Psoas muscle (tissue), 8 donors: ENCODE measurements around the gene ZSCAN5B. TPM values are rescaled to one million over a fixed set of nuclear protein-coding genes. Genes with fewer than 3 reads are reported as not detected.
"Not testable (repeated sequence)": the region's sequence is repeated elsewhere in the genome, so short reads cannot be mapped to it uniquely, and the experiment has no call there.

Source experiments
- ATAC-seq, 4 donors: fragments of 200-7000 bp; cut with Tn5 transposase; one replicate each; pipeline ENCODE4 v1.9.1; 2020; ENCODE audit warnings: moderate library complexity in 3 of 4, mild to moderate bottlenecking in 2 of 4
- DNase-seq, 2 donors: peaks; one replicate each; pipeline ENCODE4 v3.0.0-alpha.2; 2020
- H3K27ac ChIP-seq: fragments of 200-600 bp; one replicate; pipeline ENCODE4 v1.8.0; 2022
- H3K27me3 ChIP-seq, 3 donors: fragments of 200-600 bp in 1 of 3; one replicate each; pipeline versions ENCODE4 v1.6.1 to v1.8.0; 2013 to 2022; ENCODE audit warnings: low read length in 2 of 3, mild to moderate bottlenecking in 2 of 3, moderate library complexity in 1 of 3; ENCODE audit not compliant: insufficient read depth in 3 of 3
- H3K36me3 ChIP-seq, 2 donors: fragments of 200-600 bp in 1 of 2; one replicate each; pipeline versions ENCODE4 v1.6.1 to v1.8.0; 2013 to 2022; ENCODE audit warnings: low read depth in 1 of 2, mild to moderate bottlenecking in 1 of 2, moderate library complexity in 1 of 2; ENCODE audit not compliant: insufficient read depth in 1 of 2
- H3K4me1 ChIP-seq: fragments of 200-600 bp; one replicate; pipeline ENCODE4 v1.8.0; 2022
- H3K4me3 ChIP-seq: fragments of 200-600 bp; one replicate; pipeline ENCODE4 v1.8.0; 2022; ENCODE audit warnings: mild to moderate bottlenecking
- H3K9me3 ChIP-seq: fragments of 200-600 bp; one replicate; pipeline ENCODE4 v1.8.0; 2022
- WGBS, 3 donors: extraction: QIAGEN DNeasy Blood & Tissue Kit; methylation state at CpG; one replicate each; pipeline versions ENCODE4 v1.1.6 to v1.1.7; 2013; 5-methylcytosine and 5-hydroxymethylcytosine counted together
- intact Hi-C, 2 donors: fragments of 100-400 bp; cut with DNase I; formaldehyde crosslinking; loops; one replicate each; pipeline versions ENCODE4 v1.11.0 to v1.14.2; 2022
- polyA plus RNA-seq, 3 donors: library from polyadenylated mRNA; stranded (reverse); fragments of 200-250 nt; gene quantifications; one replicate each; pipeline ENCODE4 v1.2.3, GENCODE V29; 2013
- total RNA-seq, 4 donors: library from RNA; stranded (reverse); fragmentation: NEBNext Ultra II Directional in 2 of 4; extraction: Animal tissue kit (Norgen Biotek cat#: 25700) in 2 of 4; gene quantifications; one replicate each; pipeline versions ENCODE4 v1.2.1 to v1.2.4, GENCODE V29; 2021 to 2023
- TF ChIP-seq, protein P1 (sequence below): fragments of 200-600 bp; IDR thresholded peaks from one replicate; pipeline ENCODE4 v1.8.0; 2022; ENCODE audit warnings: antibody characterized with exemption
- donor health status: healthy with polysubstance abuse.
- donor health status: DM: no; HTN: no; CAD: no; lungs with moderate emphysema.
- donor health status: Bipolar disorder and iron deficiency.
- donor health status: healthy.
- donor health status: DM: yes; HTN: yes; CAD: no.
- donor health status: DM: no; HTN: no; CAD: no.
- donor health status: DM: no; HTN: no; CAD: no.
- donor health status: DM: yes; HTN: yes; CAD: no.

The ZSCAN5B gene
- total and polyA plus RNA-seq, 7 donors, result 0.05 TPM; not detected in 6

DNA sequence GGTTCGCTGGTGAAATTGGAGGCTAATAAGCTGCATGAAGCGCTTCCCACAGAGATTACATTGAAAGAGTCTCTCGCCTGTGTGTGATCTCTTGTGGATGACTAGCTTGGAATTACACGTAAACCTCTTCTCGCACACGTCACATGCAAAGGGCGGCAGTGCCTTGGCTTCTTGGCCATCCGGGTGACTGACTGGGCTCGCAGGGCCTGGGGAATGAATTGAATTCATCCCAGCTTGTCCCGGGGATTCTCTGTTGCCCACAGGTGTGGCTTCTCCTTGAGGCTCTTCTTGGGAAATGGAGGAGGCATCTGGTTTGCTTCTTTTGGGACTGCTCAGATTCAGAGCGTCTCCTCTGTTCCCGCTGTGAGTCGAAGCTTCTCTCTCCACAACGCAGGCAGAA is 24.3 kb upstream of the ZSCAN5B start:
- no peaks in the 10 kb centered on the region for H3K36me3 ChIP-seq
- no peak overlapping the region for H3K27ac ChIP-seq
- 91 to 93% (median 92%) methylated on average over 14 of the region's 14 CpGs for WGBS, 3 donors
- ATAC-seq, result no peak
- intact Hi-C loops, result no loop called here
- DNase-seq, result no peak
- no peak overlapping the region for H3K4me3 ChIP-seq
- no peaks in the 10 kb centered on the region for H3K4me1 ChIP-seq
- H3K27me3 ChIP-seq, result peaks cover 0 to 12% (median 4%) of the 10 kb centered on the region in 3 donors
- H3K9me3 ChIP-seq, result no peaks in the 10 kb centered on the region
- TF ChIP-seq, protein P1, sequence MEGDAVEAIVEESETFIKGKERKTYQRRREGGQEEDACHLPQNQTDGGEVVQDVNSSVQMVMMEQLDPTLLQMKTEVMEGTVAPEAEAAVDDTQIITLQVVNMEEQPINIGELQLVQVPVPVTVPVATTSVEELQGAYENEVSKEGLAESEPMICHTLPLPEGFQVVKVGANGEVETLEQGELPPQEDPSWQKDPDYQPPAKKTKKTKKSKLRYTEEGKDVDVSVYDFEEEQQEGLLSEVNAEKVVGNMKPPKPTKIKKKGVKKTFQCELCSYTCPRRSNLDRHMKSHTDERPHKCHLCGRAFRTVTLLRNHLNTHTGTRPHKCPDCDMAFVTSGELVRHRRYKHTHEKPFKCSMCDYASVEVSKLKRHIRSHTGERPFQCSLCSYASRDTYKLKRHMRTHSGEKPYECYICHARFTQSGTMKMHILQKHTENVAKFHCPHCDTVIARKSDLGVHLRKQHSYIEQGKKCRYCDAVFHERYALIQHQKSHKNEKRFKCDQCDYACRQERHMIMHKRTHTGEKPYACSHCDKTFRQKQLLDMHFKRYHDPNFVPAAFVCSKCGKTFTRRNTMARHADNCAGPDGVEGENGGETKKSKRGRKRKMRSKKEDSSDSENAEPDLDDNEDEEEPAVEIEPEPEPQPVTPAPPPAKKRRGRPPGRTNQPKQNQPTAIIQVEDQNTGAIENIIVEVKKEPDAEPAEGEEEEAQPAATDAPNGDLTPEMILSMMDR, result no peak

GRCh38 chr19:56221442-56221841 is 23.9 kb upstream of the ZSCAN5B start:
- H3K9me3 ChIP-seq, DNase-seq, H3K36me3 ChIP-seq, intact Hi-C loops, ATAC-seq, H3K27ac ChIP-seq, H3K4me1 ChIP-seq, H3K4me3 ChIP-seq: not testable (repeated sequence)
- peaks cover 0 to 12% (median 7%) of the 10 kb centered on the region in 3 donors for H3K27me3 ChIP-seq
- 53 to 65% (median 58%) methylated on average over 9 of the region's 9 CpGs for WGBS, 3 donors

- H3K36me3 ChIP-seq, result no peaks in the 10 kb centered on the region
- intact Hi-C loops, result no loop called here
- TF ChIP-seq, protein P1, result no peak
- WGBS, 3 donors, result 85 to 86% (median 85%) methylated on average over 10 of the region's 10 CpGs
- ATAC-seq (no peak), DNase-seq (no peak)
- no peaks in the 10 kb centered on the region for H3K4me1 ChIP-seq
- H3K27ac ChIP-seq, result no peak overlapping the region
- H3K9me3 ChIP-seq, result no peaks in the 10 kb centered on the region
- no peak overlapping the region for H3K4me3 ChIP-seq
- H3K27me3 ChIP-seq, result peaks cover 5 to 20% (median 9%) of the 10 kb centered on the region in 3 donors
Measured at GRCh38 chr19:56218961-56219360, 21.4 kb upstream of the ZSCAN5B start.

DNA sequence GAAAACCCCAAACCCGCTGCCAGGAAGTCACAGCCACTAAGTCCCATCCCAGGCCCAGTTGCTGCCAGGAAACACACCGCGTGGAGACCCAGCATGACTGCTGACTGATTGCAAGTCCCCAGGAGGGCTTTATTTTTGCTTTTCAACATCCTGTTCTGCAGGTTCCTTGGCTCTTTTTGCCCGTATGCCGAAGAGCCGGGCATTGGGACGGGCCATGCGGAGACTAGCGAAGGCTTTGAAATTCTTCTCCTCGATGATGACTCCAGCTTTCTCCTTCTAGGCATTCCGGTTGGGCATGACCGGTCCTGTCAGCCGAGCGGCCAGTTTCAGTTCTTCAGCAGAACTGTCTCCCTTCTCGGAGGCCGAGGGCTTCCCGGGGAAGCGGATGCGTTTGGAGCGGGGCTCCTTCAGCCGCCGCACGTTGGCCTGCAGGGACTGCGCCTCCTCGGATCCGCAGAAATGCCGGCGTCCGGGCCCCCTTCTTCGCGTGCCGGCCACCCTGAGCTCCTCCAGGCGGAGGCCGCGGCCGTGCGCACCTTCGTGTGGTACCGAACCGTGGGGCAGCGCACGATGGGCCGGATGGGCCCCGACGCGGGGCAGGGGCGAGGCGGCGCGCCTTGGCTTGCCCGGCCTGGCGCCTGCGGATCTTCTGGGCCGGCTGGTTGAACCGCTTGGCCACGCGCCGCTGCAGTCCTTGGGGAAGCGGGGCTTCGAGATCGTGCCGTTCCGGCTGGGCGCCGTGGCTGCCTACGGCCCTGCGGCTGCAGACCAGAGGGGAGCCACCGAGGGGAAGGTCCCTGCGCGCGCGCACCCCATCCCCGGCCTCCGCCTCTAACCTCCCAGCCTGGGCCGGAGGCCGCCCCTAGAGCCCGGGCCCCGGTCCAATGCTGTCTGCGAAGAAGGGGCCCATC is 19.7 kb upstream of the ZSCAN5B start:
- ATAC-seq (no peak), DNase-seq (no peak)
- Histone ChIP-seq H3K4me3 (peak overlapping the region; percentile 54), H3K27ac (no peak overlapping the region), H3K4me1 (no peaks in the 10 kb centered on the region), H3K9me3 (no peaks in the 10 kb centered on the region), H3K27me3 (peaks cover 5 to 20% (median 9%) of the 10 kb centered on the region in 3 donors), H3K36me3 (no peaks in the 10 kb centered on the region)
- intact Hi-C loops, result no loop called here
- TF ChIP-seq, protein P1, result no peak
- WGBS, 3 donors, result 3 to 5% (median 4%) methylated on average over 56 to 79 of the region's 79 CpGs

DNA sequence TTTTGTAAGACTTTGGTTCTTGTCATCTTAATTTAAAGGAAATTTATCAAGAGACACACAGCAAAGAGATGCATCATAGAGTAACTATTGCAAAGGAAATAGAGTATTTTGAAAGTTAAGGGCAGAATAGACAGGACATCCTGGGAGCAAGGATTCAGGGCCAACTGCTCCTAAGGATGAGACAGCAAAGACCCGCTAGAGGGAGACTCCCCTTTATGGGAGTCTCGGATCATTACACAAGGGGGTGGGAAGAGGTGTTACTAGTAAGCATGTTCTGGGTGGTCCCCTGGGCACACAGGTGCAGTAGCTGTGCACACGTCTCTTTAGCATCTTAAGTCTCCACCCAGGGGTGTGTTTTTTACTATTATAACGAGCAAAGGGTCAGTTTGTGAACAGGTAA is 14.1 kb upstream of the ZSCAN5B start:
- ATAC-seq (no peak), DNase-seq (no peak)
- intact Hi-C loops, result no loop called here
- H3K36me3 ChIP-seq, result no peaks in the 10 kb centered on the region
- H3K9me3 ChIP-seq, result no peaks in the 10 kb centered on the region
- H3K4me1 ChIP-seq, result no peaks in the 10 kb centered on the region
- H3K4me3 ChIP-seq, result no peak overlapping the region
- TF ChIP-seq, protein P1, result no peak
- 45 to 56% (median 53%) methylated on average over 4 of the region's 4 CpGs for WGBS, 3 donors
- no peak overlapping the region for H3K27ac ChIP-seq
- peaks cover 4 to 8% (median 5%) of the 10 kb centered on the region in 3 donors for H3K27me3 ChIP-seq

DNA sequence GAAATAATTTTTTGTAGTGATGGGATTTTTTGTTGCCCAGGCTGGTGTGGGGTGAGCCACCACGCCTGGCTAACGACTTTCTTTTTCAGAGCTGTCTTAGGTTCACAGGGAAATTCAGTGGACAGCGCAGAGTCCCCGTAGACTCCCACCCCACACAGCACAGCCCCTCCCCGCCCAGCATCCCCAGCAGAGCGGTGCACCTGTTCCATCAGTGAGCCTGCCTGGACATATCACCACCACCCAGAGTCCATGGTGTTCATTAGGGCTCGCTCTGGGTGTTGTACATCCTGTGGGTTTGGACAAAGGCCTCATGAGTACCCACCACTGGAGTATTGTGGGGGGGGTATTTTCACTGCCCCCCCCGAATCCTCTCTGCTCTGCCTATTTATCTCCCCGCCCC is 12.5 kb upstream of the ZSCAN5B start:
- H3K4me1 ChIP-seq, H3K9me3 ChIP-seq, H3K4me3 ChIP-seq, DNase-seq, intact Hi-C loops, H3K36me3 ChIP-seq, H3K27me3 ChIP-seq, H3K27ac ChIP-seq, ATAC-seq: not testable (repeated sequence)
- WGBS, 3 donors, result 83% methylated on average over 9 of the region's 9 CpGs
